GM19193 (cell line): ENCODE results near the gene PHETA1.

Source experiments
- POLR2A ChIP-seq: IDR thresholded peaks from 4 replicates; pipeline ENCODE4 v1.6.1; 2011; ENCODE audit not compliant: insufficient read depth, insufficient read length; ENCODE audit errors: extremely low read depth

The PHETA1 gene

DNA sequence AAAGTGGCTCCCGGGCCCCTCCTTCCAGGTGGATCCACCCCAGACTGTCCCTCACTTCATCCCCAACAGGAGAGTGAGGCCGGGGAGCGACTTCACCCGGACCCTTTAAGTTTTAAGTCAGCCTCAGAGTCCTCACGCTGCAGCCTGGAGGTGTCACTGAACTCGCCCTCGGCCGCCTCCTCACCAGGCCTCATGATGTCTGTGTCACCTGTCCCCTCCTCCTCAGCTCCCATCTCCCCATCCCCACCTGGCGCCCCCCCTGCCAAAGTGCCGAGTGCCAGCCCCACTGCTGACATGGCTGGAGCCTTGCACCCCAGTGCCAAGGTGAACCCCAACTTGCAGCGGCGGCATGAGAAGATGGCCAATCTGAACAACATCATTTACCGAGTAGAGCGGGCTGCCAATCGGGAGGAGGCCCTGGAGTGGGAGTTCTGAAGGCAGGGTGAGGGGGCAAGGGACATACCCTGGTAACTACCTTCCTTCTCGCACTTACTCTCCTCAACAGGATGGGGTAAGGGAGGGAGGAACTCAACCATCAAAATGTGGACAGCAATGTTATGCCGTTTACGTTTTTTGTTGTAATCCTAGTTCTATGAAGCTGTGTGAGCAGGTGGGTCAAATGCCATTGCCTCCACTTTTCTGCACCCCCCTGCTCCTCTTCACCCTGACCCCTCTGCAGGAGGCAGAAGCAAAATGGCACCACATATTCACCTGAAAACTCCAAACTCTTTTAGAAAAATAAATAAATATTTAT lies 20.8 kb downstream of the PHETA1 start:
- TF ChIP-seq POLR2A: no peak

DNA sequence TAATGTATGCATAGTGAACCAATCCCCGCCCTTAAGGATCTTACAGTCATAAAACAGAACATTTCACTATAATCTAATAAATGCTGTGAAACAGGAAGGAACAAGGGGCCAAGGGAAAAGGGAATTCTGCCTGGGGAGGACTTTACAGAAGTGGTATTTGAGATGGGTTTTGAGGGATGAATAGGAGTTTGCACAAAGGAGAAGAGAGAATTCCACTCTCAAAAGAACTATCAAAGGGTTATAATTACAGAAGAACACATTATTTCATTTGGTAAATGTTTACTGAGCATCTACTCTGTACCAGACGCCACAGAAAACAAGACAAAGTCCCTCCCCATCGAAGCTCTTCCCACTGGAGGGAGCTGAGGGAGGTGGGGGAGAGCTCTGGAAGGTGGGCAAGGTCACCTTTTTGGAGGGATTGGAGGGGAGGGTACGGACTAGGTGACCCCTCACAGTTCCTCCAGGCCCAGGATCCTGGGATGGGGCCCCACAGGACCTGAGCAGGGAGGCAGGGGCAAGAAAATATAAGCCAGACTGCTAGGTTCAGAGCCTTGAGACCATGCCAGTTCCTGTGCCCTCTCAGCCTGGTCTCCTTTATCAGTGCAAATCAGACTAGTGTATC lies 24.5 kb downstream of the PHETA1 start:
- TF ChIP-seq POLR2A: no peak

DNA sequence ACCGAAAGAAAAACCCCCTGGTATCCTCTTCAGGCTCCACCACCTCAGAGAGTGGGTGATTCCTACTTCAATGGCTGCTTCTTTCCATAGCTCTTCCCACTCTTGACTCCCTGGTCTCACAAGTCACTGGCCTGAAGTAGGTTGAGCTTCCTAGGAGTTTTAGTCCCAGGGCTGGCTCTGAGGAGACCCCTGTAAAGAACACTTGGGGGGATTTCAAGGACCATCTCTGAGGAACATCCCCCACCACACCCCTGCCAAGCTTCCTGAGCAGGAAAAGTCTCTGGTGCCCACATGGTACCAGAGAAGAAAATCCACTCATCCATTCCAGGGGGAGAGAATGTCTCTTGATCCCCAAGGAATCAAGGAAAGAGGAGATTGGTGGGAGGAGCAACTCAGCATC lies 25.7 kb downstream of the PHETA1 start:
- no peak for TF ChIP-seq POLR2A

DNA sequence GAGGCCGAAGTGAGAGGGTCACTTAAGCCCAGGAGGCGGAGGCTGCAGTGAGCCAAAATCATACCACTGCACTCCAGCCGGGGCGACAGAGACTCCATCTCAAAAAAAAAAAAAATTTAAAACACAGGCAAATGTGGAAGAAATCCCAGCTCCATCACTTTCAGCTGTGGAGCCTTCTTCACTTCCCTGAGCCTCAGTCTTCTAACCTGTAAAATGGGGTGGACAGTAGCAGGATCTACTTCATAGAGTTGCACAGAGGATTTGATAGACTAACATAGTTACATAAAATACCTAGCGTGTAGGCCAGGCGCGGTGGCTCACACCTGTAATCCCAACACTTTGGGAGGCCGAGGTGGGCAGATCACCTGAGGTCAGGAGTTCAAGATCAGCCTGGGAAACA lies 26.5 kb downstream of the PHETA1 start:
- no peak for TF ChIP-seq POLR2A

DNA sequence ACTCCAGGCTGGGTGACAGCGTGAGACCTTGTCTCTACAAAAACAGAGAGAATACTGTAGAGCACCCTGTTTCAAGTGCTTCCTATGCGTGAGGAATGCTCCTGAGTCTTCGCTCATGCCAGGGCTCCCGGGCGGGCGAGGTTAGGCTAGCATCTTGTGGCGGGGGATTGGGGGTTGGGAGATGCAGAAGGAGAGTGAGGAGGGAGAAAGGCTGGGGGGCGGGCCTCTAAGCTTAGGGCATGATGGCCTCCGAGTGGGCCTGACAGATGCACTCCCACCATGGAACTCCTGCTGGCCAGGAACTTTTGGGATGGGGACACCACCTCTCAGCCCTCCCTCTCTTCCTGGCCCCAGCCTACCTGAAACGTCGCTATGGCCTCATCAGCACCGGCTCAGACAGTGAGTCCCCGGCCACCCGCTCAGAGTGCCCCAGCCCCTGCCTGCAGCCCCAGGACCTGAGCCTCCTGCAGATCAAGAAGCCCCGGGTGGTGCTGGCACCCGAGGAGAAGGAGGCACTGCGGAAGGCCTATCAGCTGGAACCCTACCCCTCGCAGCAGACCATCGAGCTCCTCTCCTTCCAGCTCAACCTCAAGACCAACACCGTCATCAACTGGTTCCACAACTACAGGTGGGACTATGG lies 27.3 kb downstream of the PHETA1 start:
- TF ChIP-seq POLR2A: no peak

DNA sequence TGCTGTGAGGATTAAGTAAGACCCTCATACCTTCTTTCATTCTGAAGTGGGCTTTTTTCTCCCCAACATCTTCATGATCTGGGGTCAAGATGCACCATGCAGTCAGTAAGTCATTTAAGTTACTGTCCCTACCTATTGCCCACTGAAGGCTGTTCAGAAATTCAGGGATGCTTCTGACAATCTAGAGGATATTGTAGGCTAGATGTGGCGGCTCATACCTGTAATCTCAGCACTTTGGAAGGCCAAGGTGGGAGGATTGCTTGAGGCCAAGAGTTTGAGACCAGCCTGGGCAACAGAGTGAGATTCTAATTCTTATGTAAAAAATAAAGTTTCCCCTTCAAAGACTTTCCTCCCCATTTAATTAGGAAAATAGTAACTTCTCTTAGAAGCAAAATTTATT lies 28.7 kb downstream of the PHETA1 start:
- no peak for TF ChIP-seq POLR2A

DNA sequence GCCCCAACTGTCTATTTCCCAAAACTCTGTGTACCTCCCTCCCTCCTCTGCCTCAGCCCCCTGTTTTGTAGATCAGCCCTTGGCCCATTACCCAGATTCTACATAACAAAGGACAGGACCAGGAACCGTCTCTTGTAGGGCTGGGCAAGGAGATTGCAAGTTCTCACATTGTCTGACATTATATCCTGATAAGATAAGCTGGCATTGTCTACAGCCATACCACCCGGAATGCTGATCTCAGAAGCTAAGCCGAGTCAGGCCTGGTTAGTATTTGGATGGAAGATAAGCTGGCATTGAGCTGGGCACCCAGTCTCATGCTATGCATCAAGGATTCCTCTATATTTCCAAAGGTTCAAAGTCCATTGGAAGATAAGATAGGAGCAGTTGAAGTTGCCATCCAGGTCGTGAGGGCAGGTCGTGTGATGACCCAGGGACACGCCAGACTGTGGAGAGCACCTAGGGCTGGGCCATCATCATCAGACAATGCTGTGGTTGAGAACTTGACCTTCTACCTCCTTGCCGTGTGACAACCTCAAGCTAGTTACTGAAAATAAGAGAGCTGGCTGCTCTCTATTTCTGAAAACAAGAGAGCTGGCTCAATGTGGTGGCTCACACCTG lies 29.5 kb downstream of the PHETA1 start:
- TF ChIP-seq POLR2A: no peak

DNA sequence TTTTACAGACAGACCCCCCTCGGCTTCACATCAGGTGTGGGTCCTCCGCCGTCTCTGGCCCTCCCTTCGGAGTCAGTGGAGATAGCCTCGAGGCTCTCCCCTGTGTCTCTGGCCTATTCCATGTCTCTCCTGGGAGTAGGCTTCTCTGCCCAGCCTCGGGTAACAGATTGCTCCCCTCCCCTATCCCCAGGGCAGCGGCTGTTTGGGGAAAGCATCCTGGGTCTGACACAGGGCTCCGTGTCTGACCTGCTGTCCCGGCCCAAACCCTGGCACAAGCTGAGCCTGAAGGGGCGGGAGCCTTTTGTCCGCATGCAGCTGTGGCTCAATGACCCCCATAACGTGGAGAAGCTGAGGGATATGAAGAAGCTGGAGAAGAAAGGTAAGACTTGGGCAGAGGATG lies 30.8 kb downstream of the PHETA1 start:
- no peak for TF ChIP-seq POLR2A

DNA sequence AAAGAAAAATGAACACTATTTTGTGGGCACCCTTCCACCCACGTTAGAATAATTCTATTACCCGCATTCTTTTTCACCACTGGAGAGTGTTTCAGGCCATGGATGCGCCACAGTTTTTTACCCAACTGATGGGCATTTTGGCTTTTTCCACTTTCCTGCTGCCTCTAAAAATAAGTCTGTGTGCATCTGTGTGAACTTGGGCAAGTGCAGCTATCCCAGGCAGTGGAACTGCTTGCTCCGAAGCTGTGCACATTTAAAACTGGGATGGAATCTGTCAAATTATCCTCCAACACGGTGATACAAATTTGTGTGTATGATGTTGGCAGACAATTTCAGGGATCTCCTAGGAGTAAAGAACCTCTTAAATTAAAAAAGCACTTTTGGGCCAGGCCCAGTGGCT lies 31.5 kb downstream of the PHETA1 start:
- no peak for TF ChIP-seq POLR2A

DNA sequence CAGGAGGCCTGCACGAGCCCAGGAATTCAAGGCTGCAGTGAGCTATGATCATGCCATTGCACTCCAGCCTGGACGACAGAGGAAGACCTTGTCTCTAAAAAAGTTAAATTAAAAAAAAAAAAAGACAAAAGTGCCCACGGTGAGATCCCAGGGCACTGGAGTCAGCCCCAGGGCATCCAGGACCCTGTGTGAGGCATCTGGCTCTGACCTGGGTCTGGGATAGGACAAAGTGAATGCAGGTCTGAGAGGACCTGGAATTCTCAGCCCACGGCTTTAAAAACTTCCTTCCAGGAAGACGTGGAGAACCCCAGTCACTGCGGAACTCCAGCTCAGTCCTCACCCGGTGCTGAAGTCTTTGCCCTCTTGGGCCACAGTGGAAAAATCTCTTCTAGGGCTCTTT lies 33.1 kb downstream of the PHETA1 start:
- TF ChIP-seq POLR2A: no peak

DNA sequence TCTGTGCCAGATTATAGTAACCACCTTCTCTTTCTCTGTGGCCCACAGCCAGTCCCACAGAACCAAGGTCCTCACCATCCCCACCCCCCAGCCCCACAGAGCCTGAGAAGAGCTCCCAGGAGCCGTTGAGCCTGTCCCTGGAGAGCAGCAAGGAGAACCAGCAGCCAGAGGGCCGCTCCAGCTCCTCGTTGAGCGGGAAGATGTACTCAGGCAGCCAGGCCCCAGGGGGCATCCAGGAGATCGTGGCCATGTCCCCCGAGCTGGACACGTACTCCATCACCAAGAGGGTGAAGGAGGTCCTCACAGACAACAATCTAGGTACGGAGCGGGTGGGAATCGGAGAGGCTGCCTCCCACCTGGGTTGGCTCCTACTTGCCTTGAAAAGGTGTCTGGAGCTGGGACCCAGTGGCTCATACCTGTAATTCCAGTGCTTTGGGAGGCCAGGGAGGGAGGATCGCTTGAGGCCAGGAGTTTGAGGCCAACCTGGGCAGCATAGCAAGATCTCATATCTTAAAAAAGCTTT lies 34.4 kb downstream of the PHETA1 start:
- TF ChIP-seq POLR2A: no peak

DNA sequence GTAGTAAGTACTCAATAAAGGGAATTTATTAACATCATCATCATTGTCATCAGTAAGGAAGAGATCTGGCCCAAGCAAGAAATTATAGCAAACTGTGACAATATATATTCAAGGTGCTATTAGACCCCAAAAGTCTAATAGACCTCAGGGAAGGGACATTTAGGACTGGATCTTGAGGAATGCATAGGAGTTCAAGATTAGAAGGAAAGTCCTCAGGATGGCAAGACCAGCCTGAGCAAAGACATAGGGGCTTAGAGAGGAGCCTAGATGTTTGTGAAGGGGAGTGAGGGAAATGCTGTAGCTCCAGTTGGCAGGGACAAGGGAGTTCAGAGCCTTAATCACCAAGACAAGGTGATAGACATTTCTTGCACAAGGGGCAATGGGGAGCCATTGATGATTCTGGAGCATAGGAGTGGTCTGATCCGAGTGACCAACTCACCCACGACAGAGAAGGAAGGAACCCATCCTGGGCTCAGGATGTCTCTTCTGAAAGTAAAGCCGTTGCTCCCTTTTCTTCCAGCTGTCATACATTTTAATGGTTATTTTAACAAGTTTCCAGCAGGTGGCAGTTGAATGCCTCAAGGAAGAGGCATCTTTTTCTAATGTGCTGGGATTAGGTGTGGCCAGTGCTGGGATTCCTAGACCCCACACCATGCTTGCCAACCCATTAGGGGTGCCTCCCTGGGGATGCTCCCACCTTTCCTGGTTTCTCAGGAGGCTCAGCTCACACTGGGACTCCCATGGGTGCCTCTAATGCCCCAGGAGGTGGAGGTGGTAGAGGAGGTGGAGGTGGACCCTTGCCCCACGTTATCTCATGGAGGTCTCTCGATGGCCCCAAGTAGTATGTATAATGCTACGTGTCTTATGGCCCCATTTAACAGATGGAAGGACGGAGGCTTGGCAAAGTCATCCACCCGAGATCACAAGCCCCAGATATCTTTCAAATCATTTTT lies 37.8 kb downstream of the PHETA1 start:
- TF ChIP-seq POLR2A: no peak

DNA sequence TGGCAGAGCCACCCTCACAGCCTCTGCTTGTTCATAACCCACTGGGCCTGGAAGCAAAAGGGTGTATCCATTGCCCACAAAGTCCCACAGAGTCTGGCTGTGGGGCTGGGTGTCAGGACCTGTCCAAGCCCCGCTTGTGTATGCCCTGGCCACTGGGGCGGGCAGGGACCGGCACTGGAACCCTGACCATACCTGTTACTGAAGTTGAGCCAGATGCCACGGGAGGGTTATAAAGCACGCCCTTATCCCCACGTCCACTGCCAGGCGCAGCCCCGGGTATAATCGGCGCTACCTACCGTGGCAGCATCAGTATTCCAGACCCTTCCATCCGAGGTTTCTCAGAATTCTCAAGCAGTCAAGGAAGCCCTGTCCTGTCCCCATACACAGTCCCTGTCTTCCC lies 40.8 kb downstream of the PHETA1 start:
- TF ChIP-seq POLR2A: no peak

DNA sequence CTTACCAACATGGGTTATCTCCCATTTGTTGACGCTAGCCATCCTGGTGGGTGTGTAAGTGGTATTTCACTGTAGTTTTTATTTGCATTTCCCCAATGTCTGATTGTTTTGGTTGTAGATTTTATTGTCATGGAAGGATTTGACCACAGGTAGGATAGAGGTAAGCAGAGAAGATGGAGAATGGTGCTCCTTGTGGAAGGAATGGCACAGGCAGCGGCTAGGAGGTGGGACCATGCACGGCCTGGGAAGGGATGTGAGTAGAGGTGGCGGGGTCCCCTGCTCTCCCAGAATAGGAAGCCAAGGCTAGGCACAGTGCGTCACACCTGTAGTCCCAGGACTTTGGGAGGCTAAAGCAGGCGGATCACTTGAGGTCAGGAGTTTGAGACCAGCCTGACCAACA lies 41.4 kb downstream of the PHETA1 start:
- TF ChIP-seq POLR2A: no peak
